Progenitor cell of endocrine pancreas (in vitro differentiated cells): Measurements from ENCODE around the gene PLXNA1. TPM values are rescaled to one million over a fixed set of nuclear protein-coding genes. Genes with fewer than 3 reads are reported as not detected.

Source experiments
- DNase-seq: peaks from one replicate; pipeline ENCODE4 v3.0.0; 2021; ENCODE audit warnings: low spot score; ENCODE audit not compliant: unreplicated experiment
- H3K27ac Mint-ChIP-seq: 2 replicates; pipeline ENCODE4 v1.8.0; 2021; ENCODE audit warnings: mild to moderate bottlenecking, moderate library complexity, mixed read lengths
- H3K27me3 Mint-ChIP-seq: 2 replicates; pipeline ENCODE4 v1.8.0; 2021; ENCODE audit warnings: mixed read lengths
- H3K36me3 Mint-ChIP-seq: 2 replicates; pipeline ENCODE4 v1.8.0; 2022; ENCODE audit warnings: mixed read lengths; ENCODE audit not compliant: insufficient read depth
- H3K4me1 Mint-ChIP-seq: 2 replicates; pipeline ENCODE4 v1.8.0; 2021; ENCODE audit warnings: low read depth, mixed read lengths
- H3K4me3 Mint-ChIP-seq: 2 replicates; pipeline ENCODE4 v1.8.0; 2021; ENCODE audit warnings: low read depth, mild to moderate bottlenecking, moderate library complexity, mixed read lengths
- H3K9me3 Mint-ChIP-seq: 2 replicates; pipeline ENCODE4 v1.8.0; 2021; ENCODE audit warnings: low read depth, mixed read lengths
- CTCF ChIP-seq: fragments of 200-600 bp; sonication (generic); IDR thresholded peaks from one replicate; pipeline ENCODE4 v1.5.0; 2021; ENCODE audit warnings: antibody characterized with exemption, mild to moderate bottlenecking; ENCODE audit not compliant: unreplicated experiment
- total RNA-seq: library from RNA; stranded (reverse); gene quantifications from 2 replicates; pipeline ENCODE4 v1.2.1, GENCODE V29; 2021

The PLXNA1 gene
- total RNA-seq, 1 donor from 2014 or later = 104 TPM

- Mint-ChIP-seq H3K27me3 (peaks cover 3% of the 10 kb centered on the region), H3K27ac (no peak overlapping the region), H3K4me1 (peaks cover 23% of the 10 kb centered on the region), H3K9me3 (no peaks in the 10 kb centered on the region), H3K36me3 (no peaks in the 10 kb centered on the region), H3K4me3 (no peak overlapping the region)
- no peak for DNase-seq
- no peak for TF ChIP-seq CTCF
These were observed 41.1 kb upstream of the PLXNA1 start for GRCh38 chr3:126941721-126942270.

- Mint-ChIP-seq H3K4me3 (no peak overlapping the region), H3K27ac (no peak overlapping the region), H3K9me3 (no peaks in the 10 kb centered on the region), H3K36me3 (peaks cover 2% of the 10 kb centered on the region), H3K27me3 (no peaks in the 10 kb centered on the region), H3K4me1 (peaks cover 16% of the 10 kb centered on the region)
- no peak for DNase-seq
- no peak for TF ChIP-seq CTCF
These were observed 38.6 kb upstream of the PLXNA1 start for GRCh38 chr3:126944089-126944965.

- no peaks in the 10 kb centered on the region for H3K9me3 Mint-ChIP-seq
- no peak for DNase-seq
- no peak for TF ChIP-seq CTCF
These were observed 37.7 kb upstream of the PLXNA1 start for GRCh38 chr3:126945171-126945721.

GRCh38 chr3:126945891-126946290, 37.0 kb upstream of the PLXNA1 start:
- no peak overlapping the region for H3K4me3 Mint-ChIP-seq

More at GRCh38 chr3:126945171-126945721, 37.7 kb upstream of the PLXNA1 start:
- H3K27ac Mint-ChIP-seq = no peak overlapping the region
- H3K27me3 Mint-ChIP-seq = no peaks in the 10 kb centered on the region
- H3K4me1 Mint-ChIP-seq = peaks cover 8% of the 10 kb centered on the region
- H3K4me3 Mint-ChIP-seq = no peak overlapping the region
- H3K36me3 Mint-ChIP-seq = peaks cover 2% of the 10 kb centered on the region

More at GRCh38 chr3:126945891-126946290, 37.0 kb upstream of the PLXNA1 start:
- TF ChIP-seq CTCF = no peak
- no peaks in the 10 kb centered on the region for H3K27me3 Mint-ChIP-seq
- peaks cover 2% of the 10 kb centered on the region for H3K36me3 Mint-ChIP-seq
- no peak for DNase-seq
- H3K4me1 Mint-ChIP-seq = peaks cover 6% of the 10 kb centered on the region
- no peaks in the 10 kb centered on the region for H3K9me3 Mint-ChIP-seq
- peak overlapping the region; percentile 29 for H3K27ac Mint-ChIP-seq
